Urinary bladder (tissue), 4 donors: Measurements from ENCODE around the gene SLX9. TPM values are rescaled to one million over a fixed set of nuclear protein-coding genes. Genes with fewer than 3 reads are reported as not detected.

Source experiments
- DNase-seq: peaks from one replicate; pipeline ENCODE4 v3.0.0-alpha.2; 2015; ENCODE audit errors: extremely low spot score
- H3K27ac ChIP-seq: one replicate; pipeline ENCODE4 v1.5.1; 2013; ENCODE audit warnings: low read depth, mild to moderate bottlenecking, moderate library complexity
- H3K36me3 ChIP-seq: one replicate; pipeline ENCODE4 v1.6.1; 2013; ENCODE audit warnings: mild to moderate bottlenecking, moderate library complexity; ENCODE audit not compliant: insufficient read depth
- H3K4me1 ChIP-seq: one replicate; pipeline ENCODE4 v1.6.1; 2013; ENCODE audit warnings: mild to moderate bottlenecking, moderate library complexity; ENCODE audit not compliant: insufficient read depth
- H3K4me3 ChIP-seq: one replicate; pipeline ENCODE4 v1.5.1; 2013; ENCODE audit warnings: low read depth, low read length
- WGBS: extraction: QIAGEN DNeasy Blood & Tissue Kit; methylation state at CpG from one replicate; pipeline ENCODE4 v1.1.7; 2013; 5-methylcytosine and 5-hydroxymethylcytosine counted together
- polyA plus RNA-seq: library from polyadenylated mRNA; stranded (reverse); fragments of 200-250 nt; gene quantifications from one replicate; pipeline ENCODE4 v1.2.3, GENCODE V29; 2013
- total RNA-seq: library from RNA; depleted of rRNA; stranded (reverse); fragments of >200 nt; gene quantifications from one replicate; pipeline ENCODE4 v1.2.3, GENCODE V29; 2014
- donor health status: healthy with polysubstance abuse.
- donor health status: healthy.

The SLX9 gene
- total and polyA plus RNA-seq, 2 donors: 7.1 to 35.7 TPM

GRCh38 chr21:44966135-44967081 is 26.6 kb downstream of the SLX9 start:
- Histone ChIP-seq H3K36me3 (peaks cover 3% of the 10 kb centered on the region), H3K4me3 (no peak overlapping the region), H3K27ac (no peak overlapping the region), H3K4me1 (no peaks in the 10 kb centered on the region)
- 57% methylated on average over 30 of the region's 30 CpGs for WGBS
- no peak for DNase-seq

- Histone ChIP-seq H3K36me3 (peaks cover 3% of the 10 kb centered on the region), H3K27ac (no peak overlapping the region), H3K4me1 (no peaks in the 10 kb centered on the region), H3K4me3 (no peak overlapping the region)
- DNase-seq: no peak
- WGBS: 72% methylated on average over 38 of the region's 38 CpGs
Measured at GRCh38 chr21:44967082-44968047, 27.5 kb downstream of the SLX9 start.

DNA sequence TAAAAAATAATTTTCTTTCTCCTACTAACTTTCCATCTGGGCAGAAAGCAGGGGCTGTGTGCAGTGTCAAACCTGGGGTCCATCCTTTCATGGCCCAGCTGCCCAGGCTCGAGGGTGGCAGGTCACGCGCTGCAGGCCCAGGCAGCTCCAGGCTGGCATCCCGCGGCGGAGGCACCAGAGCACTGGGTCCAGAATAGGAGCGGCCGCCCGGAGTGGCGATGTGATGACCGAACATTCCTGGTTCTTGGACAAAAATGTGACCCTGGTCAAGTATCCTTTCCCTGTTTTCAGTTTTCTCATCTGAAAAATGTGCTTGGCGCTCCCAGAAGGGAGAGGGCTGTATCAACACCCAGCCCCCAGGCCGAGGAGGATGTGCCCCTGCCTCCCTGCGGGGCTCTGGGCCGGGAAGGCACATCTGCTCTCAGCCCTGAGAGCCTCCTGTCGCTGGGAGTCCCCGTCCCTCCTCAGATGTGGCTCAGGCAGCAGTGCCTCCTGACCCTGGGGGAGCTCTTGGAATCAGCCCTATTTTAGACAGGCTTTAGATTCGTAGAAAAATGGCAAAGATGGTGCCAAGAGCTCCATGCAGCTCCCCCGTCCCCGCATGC is 29.3 kb downstream of the SLX9 start:
- Histone ChIP-seq H3K36me3 (peaks cover 3% of the 10 kb centered on the region), H3K27ac (no peak overlapping the region), H3K4me3 (no peak overlapping the region), H3K4me1 (no peaks in the 10 kb centered on the region)
- 81% methylated on average over 20 of the region's 20 CpGs for WGBS
- DNase-seq: no peak

- H3K36me3 ChIP-seq: peaks cover 3% of the 10 kb centered on the region
- no peaks in the 10 kb centered on the region for H3K4me1 ChIP-seq
- no peak for DNase-seq
- no peak overlapping the region for H3K4me3 ChIP-seq
- no peak overlapping the region for H3K27ac ChIP-seq
- 72% methylated on average over 24 of the region's 24 CpGs for WGBS
Measured at GRCh38 chr21:44969931-44970755, 30.3 kb downstream of the SLX9 start.

GRCh38 chr21:44970766-44971671 is 31.2 kb downstream of the SLX9 start:
- H3K4me1 ChIP-seq: no peaks in the 10 kb centered on the region
- no peak overlapping the region for H3K4me3 ChIP-seq
- DNase-seq: no peak
- 87% methylated on average over 36 of the region's 36 CpGs for WGBS
- H3K27ac ChIP-seq: no peak overlapping the region
- H3K36me3 ChIP-seq: peaks cover 3% of the 10 kb centered on the region

DNA sequence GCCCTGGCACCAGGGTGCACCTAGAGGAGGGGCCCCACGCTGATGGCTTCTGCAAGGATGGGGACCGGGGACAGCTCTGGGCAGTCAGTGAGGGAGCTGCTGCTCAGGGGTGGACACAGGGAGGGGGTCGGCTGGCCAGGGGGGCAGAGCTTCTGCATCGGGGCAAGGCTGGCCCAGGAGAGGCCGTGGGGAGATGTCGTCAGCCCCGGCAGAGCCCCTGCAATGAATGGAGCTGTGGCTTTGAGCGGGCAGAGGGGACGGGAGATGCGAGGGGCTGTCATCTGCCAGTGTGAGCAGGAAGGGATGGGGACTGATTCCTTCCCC is 31.8 kb downstream of the SLX9 start:
- Histone ChIP-seq H3K4me1 (no peaks in the 10 kb centered on the region), H3K4me3 (no peak overlapping the region), H3K36me3 (peaks cover 3% of the 10 kb centered on the region), H3K27ac (no peak overlapping the region)
- no peak for DNase-seq
- WGBS: 79% methylated on average over 10 of the region's 10 CpGs

DNA sequence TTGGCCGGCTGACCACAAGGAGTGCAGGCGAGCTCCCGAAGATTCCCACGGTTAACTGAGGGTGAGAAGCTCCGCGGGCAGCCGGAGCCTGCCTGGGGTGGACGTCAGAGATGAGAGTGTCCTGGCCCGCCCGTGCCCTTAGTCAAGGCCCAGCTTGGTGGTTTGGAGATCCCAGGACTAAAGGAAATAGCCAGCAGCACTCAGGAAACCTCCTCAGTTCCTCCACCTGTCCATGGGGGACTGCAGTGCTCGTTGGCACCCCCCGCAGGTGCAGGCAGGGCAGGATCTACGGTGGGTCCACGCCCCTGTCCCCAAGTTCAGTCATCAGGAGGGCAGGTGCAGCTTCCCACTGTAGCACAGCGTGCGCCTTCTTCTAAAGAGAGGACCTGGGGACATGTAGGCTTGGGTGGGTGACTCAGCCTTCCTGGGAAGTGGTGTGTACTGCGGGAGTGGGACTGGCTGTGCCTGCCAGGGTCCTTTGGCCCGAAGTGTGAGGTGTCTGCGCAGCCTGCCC is 32.5 kb downstream of the SLX9 start:
- Histone ChIP-seq H3K4me1 (no peaks in the 10 kb centered on the region), H3K4me3 (no peak overlapping the region), H3K27ac (no peak overlapping the region), H3K36me3 (peaks cover 3% of the 10 kb centered on the region)
- 90% methylated on average over 19 of the region's 19 CpGs for WGBS
- no peak for DNase-seq

- Histone ChIP-seq H3K27ac (no peak overlapping the region), H3K4me3 (no peak overlapping the region), H3K4me1 (no peaks in the 10 kb centered on the region), H3K36me3 (peaks cover 3% of the 10 kb centered on the region)
- no peak for DNase-seq
- 81% methylated on average over 16 of the region's 16 CpGs for WGBS
Measured at GRCh38 chr21:44972821-44973220, 33.0 kb downstream of the SLX9 start.

DNA sequence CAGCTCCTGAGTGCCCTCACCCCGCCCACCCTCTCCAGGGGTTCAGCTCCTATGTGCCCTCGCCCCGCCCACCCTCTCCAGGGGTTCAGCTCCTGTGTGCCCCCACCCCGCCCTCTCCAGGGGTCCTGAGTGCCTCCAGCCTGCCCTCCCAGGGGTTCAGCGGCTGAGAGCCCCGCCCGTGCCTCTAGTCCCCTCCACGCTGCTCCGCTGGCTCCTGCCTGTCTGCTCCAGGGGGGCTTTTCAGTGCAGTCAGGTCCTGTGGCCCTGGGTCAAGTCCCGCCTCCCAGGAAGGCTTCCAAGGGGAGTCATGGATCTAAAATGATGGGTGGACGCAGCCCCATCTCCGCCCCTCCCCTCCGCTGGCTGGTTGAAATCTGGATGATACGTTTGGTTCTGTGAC is 33.8 kb downstream of the SLX9 start:
- no peak overlapping the region for H3K27ac ChIP-seq
- no peak overlapping the region for H3K4me3 ChIP-seq
- H3K4me1 ChIP-seq: no peaks in the 10 kb centered on the region
- DNase-seq: no peak
- 94% methylated on average over 13 of the region's 14 CpGs for WGBS
- peaks cover 3% of the 10 kb centered on the region for H3K36me3 ChIP-seq

DNA sequence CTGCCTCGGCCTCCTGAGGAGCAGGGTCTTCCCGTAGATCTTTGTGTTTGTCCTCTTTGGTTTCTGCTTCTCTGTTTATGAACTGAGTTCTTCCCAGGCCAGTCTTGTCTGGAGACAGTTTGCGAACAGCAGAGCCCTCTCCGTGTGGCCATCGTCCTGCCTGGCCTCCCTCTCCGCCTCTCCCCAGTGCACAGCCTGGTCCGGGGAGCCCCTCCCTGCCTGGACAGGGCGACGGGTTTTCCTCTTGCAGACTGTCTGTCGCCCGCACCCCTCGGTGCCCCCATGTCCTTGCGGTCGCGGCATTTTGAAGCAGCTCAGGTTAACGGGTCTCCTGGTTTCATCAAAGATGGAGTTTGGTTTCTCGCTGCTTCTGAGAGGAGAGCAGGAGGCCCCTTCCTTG is 34.8 kb downstream of the SLX9 start:
- WGBS: 93% methylated on average over 17 of the region's 17 CpGs
- H3K4me1 ChIP-seq: no peaks in the 10 kb centered on the region
- no peak overlapping the region for H3K27ac ChIP-seq
- H3K36me3 ChIP-seq: peaks cover 1% of the 10 kb centered on the region
- no peak for DNase-seq
- H3K4me3 ChIP-seq: no peak overlapping the region

DNA sequence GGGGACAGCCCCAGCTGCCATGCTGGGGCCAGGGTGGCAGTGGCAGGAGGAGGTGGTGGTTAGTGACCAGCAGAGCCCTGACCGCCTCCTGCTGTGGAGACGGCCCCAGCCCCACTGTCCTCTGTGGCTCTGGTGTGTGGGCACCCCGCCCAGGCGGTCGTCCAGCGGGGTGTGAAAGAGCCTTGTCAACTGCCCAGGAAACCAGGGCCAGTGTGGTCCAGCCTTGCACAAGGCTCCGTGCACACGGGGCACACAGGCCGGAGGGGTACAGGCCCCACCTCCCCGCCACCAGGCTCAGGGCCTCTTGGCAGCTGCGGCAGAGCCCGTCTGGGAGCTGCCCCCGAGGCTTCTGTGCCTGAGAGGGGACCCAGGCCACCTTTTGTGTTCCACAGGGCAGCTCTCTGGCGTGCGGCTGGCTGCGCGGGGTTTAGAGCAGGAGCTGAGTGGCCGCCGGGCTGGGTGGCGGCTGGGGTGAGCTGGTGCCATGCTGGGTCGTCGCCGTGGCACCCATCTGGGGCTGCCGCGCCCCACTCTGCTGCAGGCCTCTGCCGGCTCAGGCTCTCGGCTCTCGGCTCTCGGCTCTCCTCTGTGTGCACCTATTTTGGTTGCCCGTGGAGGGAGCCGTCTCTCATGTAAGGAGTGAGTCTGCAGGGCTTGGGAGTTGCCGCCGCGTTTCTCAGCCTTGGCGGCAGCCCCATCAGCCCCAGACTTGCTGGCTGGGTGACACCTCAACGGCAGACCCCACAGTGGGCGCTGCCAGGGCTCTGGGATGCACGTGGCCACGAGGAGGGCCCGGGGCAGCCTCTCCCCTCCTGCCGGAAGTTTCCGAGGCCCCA is 36.1 kb downstream of the SLX9 start:
- Histone ChIP-seq H3K27ac (no peak overlapping the region), H3K4me3 (no peak overlapping the region), H3K36me3 (no peaks in the 10 kb centered on the region), H3K4me1 (no peaks in the 10 kb centered on the region)
- no peak for DNase-seq
- WGBS: 91% methylated on average over 42 of the region's 42 CpGs
